K562 (cell line): ENCODE data around the gene EEF1B2. TPM values are rescaled to one million over a fixed set of nuclear protein-coding genes. Genes with fewer than 3 reads are reported as not detected.

ENCODE experiments used
- ATAC-seq: fragments of 200-7000 bp; cut with Tn5 transposase; 3 replicates; pipeline ENCODE4 v1.9.1; 2020; ENCODE audit warnings: moderate library complexity
- BruUV-seq: library from RNA; stranded (reverse); fragments of 400-500 nt; replicated peaks from 2 replicates; lab custom pipeline; 2021; lab: Mats Ljungman, UMichigan
- CTCF ChIA-PET: fragments of 300-600 bp; formaldehyde crosslinking; extraction: SDS; loops from one replicate; lab custom pipeline; 2021; ENCODE audit warnings: low intra/inter-chr PET ratio; lab: Yijun Ruan, JAX
- POLR2A ChIA-PET: fragments of 300-600, 350-650 bp; sonication (Branson Sonifier 250); formaldehyde crosslinking; extraction: SDS; loops from one replicate; lab custom pipeline; 2021; ENCODE audit warnings: antibody characterized with exemption, inconsistent platforms; lab: Yijun Ruan, JAX
- DNase-seq, 4 experiments: peaks; one replicate each; pipeline versions ENCODE4 v3.0.0 to v3.0.0-alpha.2; 2011 to 2018; ENCODE audit warnings: low spot score in 3 of 4, mixed read lengths in 3 of 4; ENCODE audit errors: extremely low read depth in 1 of 4
- FAIRE-seq: peaks from 2 replicates; lab custom pipeline; 2011; peaks lifted over from hg19 to GRCh38; lab: Jason Lieb, UNC
- H2AFZ ChIP-seq: 2 replicates; pipeline ENCODE4 v1.6.0; 2011; ENCODE audit warnings: low read depth, low read length, control low read depth, inconsistent platforms
- H3K27ac ChIP-seq: fragments of 200-600 bp; 3 replicates; pipeline ENCODE4 v1.8.0; 2011; ENCODE audit warnings: low read depth, mild to moderate bottlenecking, control low read depth, inconsistent platforms, low read length, moderate library complexity, mixed read lengths; ENCODE audit errors: extremely low read depth
- H3K27me3 ChIP-seq, 2 experiments: fragments of 300-600 bp in 1 of 2; 2 replicates in 1 of 2; 3 replicates in 1 of 2; pipeline versions ENCODE4 v1.6.0 to v1.8.0; 2011; ENCODE audit warnings: inconsistent platforms in 2 of 2, low read length in 2 of 2, mild to moderate bottlenecking in 1 of 2, mixed read lengths in 1 of 2, moderate library complexity in 1 of 2; ENCODE audit not compliant: control insufficient read depth in 2 of 2, insufficient read depth in 2 of 2
- H3K36me3 ChIP-seq: fragments of 300-600 bp; 3 replicates; pipeline ENCODE4 v1.8.0; 2011; ENCODE audit warnings: mild to moderate bottlenecking, low read length, inconsistent platforms; ENCODE audit not compliant: control insufficient read depth, insufficient read depth
- H3K4me1 ChIP-seq, 2 experiments: fragments of 200-600 bp in 1 of 2; replicated peaks in 1 of 2; 2 replicates in 1 of 2; 3 replicates in 1 of 2; pipeline versions ENCODE4 v1.5.1 to v1.8.0; 2011; ENCODE audit warnings: inconsistent platforms in 2 of 2, low read length in 2 of 2, mild to moderate bottlenecking in 1 of 2, mixed read lengths in 1 of 2, moderate library complexity in 1 of 2; ENCODE audit not compliant: control insufficient read depth in 2 of 2, insufficient read depth in 2 of 2
- H3K4me2 ChIP-seq: 2 replicates; pipeline ENCODE4 v1.6.1; 2011; ENCODE audit warnings: low read length, control low read depth, inconsistent platforms, mixed read lengths; ENCODE audit not compliant: insufficient read depth
- H3K4me3 ChIP-seq: fragments of 200-600 bp; sonication (generic), shearing (Covaris generic); 2 replicates; pipeline ENCODE4 v1.5.1; 2016; ENCODE audit warnings: control low read depth, inconsistent platforms
- H3K79me2 ChIP-seq: fragments of 200-600 bp; 3 replicates; pipeline ENCODE4 v1.8.0; 2011; ENCODE audit warnings: low read length, inconsistent platforms; ENCODE audit not compliant: control insufficient read depth, insufficient read depth
- H3K9ac ChIP-seq, 2 experiments: 2 replicates each; pipeline versions ENCODE4 v1.6.0 to v1.6.1; 2011; ENCODE audit warnings: low read depth in 2 of 2, low read length in 2 of 2, control low read depth in 1 of 2, inconsistent platforms in 1 of 2, mild to moderate bottlenecking in 1 of 2, mixed read lengths in 1 of 2; ENCODE audit not compliant: insufficient read depth in 1 of 2
- H3K9me1 ChIP-seq: one replicate; pipeline ENCODE4 v1.6.0; 2011; ENCODE audit warnings: inconsistent platforms, mild to moderate bottlenecking, low read length, moderate library complexity; ENCODE audit not compliant: control insufficient read depth, insufficient read depth
- H3K9me3 ChIP-seq: replicated peaks from 2 replicates; pipeline ENCODE4 v1.5.1; 2011; ENCODE audit warnings: low read depth, low read length, inconsistent platforms; ENCODE audit not compliant: control insufficient read depth, insufficient read depth
- H4K20me1 ChIP-seq: replicated peaks from 2 replicates; pipeline ENCODE4 v1.6.1; 2011; ENCODE audit warnings: low read length, inconsistent platforms, mixed read lengths; ENCODE audit not compliant: control insufficient read depth, insufficient read depth
- C11orf30 ChIP-seq: fragments of 450-650 bp; IDR thresholded peaks from 2 replicates; pipeline ENCODE4 v1.6.1; 2016; ENCODE audit warnings: low read depth, mild to moderate bottlenecking
- ELF4 ChIP-seq: fragments of 450-650 bp; formaldehyde crosslinking; IDR thresholded peaks from 2 replicates; pipeline ENCODE4 v1.4.0; 2022; ENCODE audit warnings: missing genetic modification characterization
- ILF3 ChIP-seq: fragments of 450-650 bp; IDR thresholded peaks from 2 replicates; pipeline ENCODE4 v1.6.1; 2018; ENCODE audit warnings: antibody characterized with exemption, mild to moderate bottlenecking, moderate library complexity, borderline replicate concordance
- MAFK ChIP-seq: IDR thresholded peaks from 2 replicates; pipeline ENCODE4 v1.6.1; 2011; ENCODE audit warnings: low read length, improper control_type of control experiment
- NR2F6 ChIP-seq: fragments of 450-650 bp; formaldehyde crosslinking; IDR thresholded peaks from 2 replicates; pipeline ENCODE4 v1.4.0; 2020; ENCODE audit warnings: mild to moderate bottlenecking
- PTRF ChIP-seq: fragments of 450-650 bp; IDR thresholded peaks from 2 replicates; pipeline ENCODE4 v1.6.1; 2016; ENCODE audit warnings: mild to moderate bottlenecking, missing genetic modification characterization, missing compliant biosample characterization
- ZNF707 ChIP-seq: fragments of 250-450 bp; sonication (Bioruptor Pico); conservative IDR thresholded peaks from 2 replicates; pipeline ENCODE4 v1.8.0; 2022; ENCODE audit warnings: inconsistent platforms, mild to moderate bottlenecking, moderate library complexity
- WGBS: fragments of 100-300 bp; shearing (Covaris generic); methylation state at CpG from one replicate; pipeline ENCODE4 v1.1.6; 2016; ENCODE audit warnings: low coverage, mixed read lengths; ENCODE audit not compliant: insufficient coverage; ENCODE audit errors: missing lambda C conversion rate; 5-methylcytosine and 5-hydroxymethylcytosine counted together
- in situ Hi-C: fragments of 300-500 bp; cut with MboI; formaldehyde crosslinking; loops from 4 replicates; pipeline ENCODE4 v1.15.0; 2018; ENCODE audit warnings: inconsistent platforms, mixed read lengths
- intact Hi-C: fragments of 100-400 bp; cut with micrococcal nuclease; formaldehyde crosslinking; loops from 2 replicates; pipeline ENCODE4 v1.14.2; 2022
- polyA plus RNA-seq, 8 experiments: library from polyadenylated mRNA; depleted of rRNA in 4 of 8; stranded (reverse) in 5 of 8; unstranded in 3 of 8; fragments of >200 nt; fragmentation: Nextera tagmentation in 2 of 8; fragmentation: Illumina TruSeq in 1 of 8; extraction: Ambion mirVana in 2 of 8; extraction: Trizol in 1 of 8; gene quantifications; 2 replicates each; pipeline versions ENCODE4 v1.2.1 to v1.2.3, GENCODE V29; 2011 to 2014; ENCODE audit warnings: inconsistent platforms in 1 of 8, missing spikeins in 1 of 8
- total RNA-seq, 7 experiments: library from RNA; depleted of rRNA in 6 of 7; stranded (reverse); fragments of >200 nt in 6 of 7; fragmentation: Illumina TruSeq in 2 of 7; extraction: Trizol in 2 of 7; gene quantifications; 2 replicates each; pipeline versions ENCODE4 v1.2.1 to v1.2.3, GENCODE V29; 2011 to 2021; ENCODE audit warnings: low replicate concordance in 1 of 7
- TF ChIP-seq, protein P1 (sequence below): fragments of 250-450 bp; sonication (Bioruptor Pico); IDR thresholded peaks from 2 replicates; pipeline ENCODE4 v1.5.0; 2021
- TF ChIP-seq, protein P2 (sequence below): fragments of 450-650 bp; IDR thresholded peaks from 2 replicates; pipeline ENCODE4 v1.6.1; 2016; ENCODE audit warnings: low read depth, mild to moderate bottlenecking, moderate library complexity
- TF ChIP-seq, protein P3 (sequence below): sonication (generic); formaldehyde crosslinking; IDR thresholded peaks from 2 replicates; pipeline ENCODE4 v1.8.0; 2023; ENCODE audit warnings: mild to moderate bottlenecking, missing genetic modification reagents

The EEF1B2 gene
- total and polyA plus RNA-seq, 9 of the 15 experiments (the other 6 are each of a cell fraction or from before 2014, with no cell fraction given): 522 to 1,148 (median 893) TPM

DNA sequence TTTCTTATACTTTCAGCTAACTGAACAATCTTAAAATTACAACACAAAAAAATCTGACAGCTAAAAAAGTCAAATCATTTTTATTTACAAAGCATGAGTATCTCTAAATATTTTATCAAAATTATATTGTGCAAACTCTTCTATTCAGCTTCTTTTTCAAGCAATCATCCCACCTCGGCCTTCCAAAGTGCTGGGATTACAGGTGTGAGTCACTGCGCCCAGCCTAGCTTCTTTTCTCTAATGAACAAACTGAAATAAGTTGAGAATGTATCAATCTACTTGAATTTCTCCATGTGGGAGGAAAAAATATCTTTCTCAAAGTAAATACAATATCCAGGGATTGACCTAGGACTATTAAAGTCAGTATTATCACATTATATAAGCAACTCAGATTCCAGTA, 15.3 kb upstream of the EEF1B2 start:
- H3K9me1 ChIP-seq: no peaks in the 10 kb centered on the region
- WGBS: 100% methylated on average over 1 of the region's 2 CpGs
- no peaks in the 10 kb centered on the region for H3K79me2 ChIP-seq
- H3K4me1 ChIP-seq: no peaks in the 10 kb centered on the region
- ATAC-seq (no peak), DNase-seq (no peak), FAIRE-seq (no peak)
- no peaks in the 10 kb centered on the region for H4K20me1 ChIP-seq
- in situ Hi-C loops: no loop called here
- intact Hi-C loops: no loop called here
- H3K36me3 ChIP-seq: peaks cover 85% of the 10 kb centered on the region
- H3K9me3 ChIP-seq: no peaks in the 10 kb centered on the region
- TF ChIP-seq PTRF (tag): no peak
- H3K27me3 ChIP-seq: no peaks in the 10 kb centered on the region
- H2AFZ ChIP-seq: no peak overlapping the region
- no peak overlapping the region for H3K9ac ChIP-seq
- ChIA-PET CTCF (no interaction called here), POLR2A (interaction anchor here (1.0 kb wide), 1 partner anchor 15 kb away, joined by 3 read pairs; the partner anchor contains the start of genes EEF1B2 and NDUFS1)
- no peak overlapping the region for H3K27ac ChIP-seq
- H3K4me2 ChIP-seq: no peak overlapping the region
- no peak overlapping the region for H3K4me3 ChIP-seq
- BruUV-seq: no TSS peak

DNA sequence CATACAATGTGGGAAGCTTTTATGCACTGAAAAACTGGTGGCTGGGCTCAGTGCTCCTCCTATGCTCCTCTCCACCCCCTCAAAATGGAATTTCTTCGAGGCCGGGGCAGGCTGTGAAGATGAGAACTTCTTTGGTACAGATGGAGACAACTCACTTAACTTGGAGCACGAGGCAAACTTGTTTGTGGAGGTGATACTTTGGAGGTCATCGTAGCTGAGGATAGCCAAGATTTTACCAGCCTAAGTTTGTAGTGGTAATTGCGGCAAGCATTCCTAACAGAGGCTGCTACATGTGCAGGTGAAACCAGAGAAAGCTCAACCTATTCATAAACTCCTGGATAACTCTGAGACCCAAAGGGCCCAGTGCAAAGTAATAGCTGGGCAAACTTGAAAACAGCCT, 14.0 kb upstream of the EEF1B2 start:
- 97% methylated on average over 3 of the region's 5 CpGs for WGBS
- Histone ChIP-seq H3K9me1 (no peaks in the 10 kb centered on the region), H3K9ac (no peak overlapping the region), H3K27ac (no peak overlapping the region), H3K4me2 (no peak overlapping the region), H3K79me2 (no peaks in the 10 kb centered on the region; the same call in 2 of the 3 replicates), H4K20me1 (no peaks in the 10 kb centered on the region), H3K4me3 (no peak overlapping the region), H3K9me3 (no peaks in the 10 kb centered on the region), H2AFZ (no peak overlapping the region), H3K36me3 (peaks cover 87% of the 10 kb centered on the region), H3K4me1 (no peaks in the 10 kb centered on the region), H3K27me3 (no peaks in the 10 kb centered on the region)
- intact Hi-C loops (no loop called here), in situ Hi-C loops (no loop called here)
- BruUV-seq: no TSS peak
- ATAC-seq (no peak), FAIRE-seq (no peak), DNase-seq (no peak)
- ChIA-PET POLR2A (no interaction called here), CTCF (no interaction called here)
- TF ChIP-seq, protein P1, sequence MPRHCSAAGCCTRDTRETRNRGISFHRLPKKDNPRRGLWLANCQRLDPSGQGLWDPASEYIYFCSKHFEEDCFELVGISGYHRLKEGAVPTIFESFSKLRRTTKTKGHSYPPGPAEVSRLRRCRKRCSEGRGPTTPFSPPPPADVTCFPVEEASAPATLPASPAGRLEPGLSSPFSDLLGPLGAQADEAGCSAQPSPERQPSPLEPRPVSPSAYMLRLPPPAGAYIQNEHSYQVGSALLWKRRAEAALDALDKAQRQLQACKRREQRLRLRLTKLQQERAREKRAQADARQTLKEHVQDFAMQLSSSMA (CRISPR knock-in tag): no peak
- TF ChIP-seq ILF3: no peak
- TF ChIP-seq ZNF707 (CRISPR knock-in tag): no peak
- no peak for TF ChIP-seq MAFK
- TF ChIP-seq NR2F6: no peak
- TF ChIP-seq, protein P2, sequence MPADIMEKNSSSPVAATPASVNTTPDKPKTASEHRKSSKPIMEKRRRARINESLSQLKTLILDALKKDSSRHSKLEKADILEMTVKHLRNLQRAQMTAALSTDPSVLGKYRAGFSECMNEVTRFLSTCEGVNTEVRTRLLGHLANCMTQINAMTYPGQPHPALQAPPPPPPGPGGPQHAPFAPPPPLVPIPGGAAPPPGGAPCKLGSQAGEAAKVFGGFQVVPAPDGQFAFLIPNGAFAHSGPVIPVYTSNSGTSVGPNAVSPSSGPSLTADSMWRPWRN: no peak
- TF ChIP-seq ELF4 (CRISPR knock-in tag): no peak
- TF ChIP-seq, protein P3, sequence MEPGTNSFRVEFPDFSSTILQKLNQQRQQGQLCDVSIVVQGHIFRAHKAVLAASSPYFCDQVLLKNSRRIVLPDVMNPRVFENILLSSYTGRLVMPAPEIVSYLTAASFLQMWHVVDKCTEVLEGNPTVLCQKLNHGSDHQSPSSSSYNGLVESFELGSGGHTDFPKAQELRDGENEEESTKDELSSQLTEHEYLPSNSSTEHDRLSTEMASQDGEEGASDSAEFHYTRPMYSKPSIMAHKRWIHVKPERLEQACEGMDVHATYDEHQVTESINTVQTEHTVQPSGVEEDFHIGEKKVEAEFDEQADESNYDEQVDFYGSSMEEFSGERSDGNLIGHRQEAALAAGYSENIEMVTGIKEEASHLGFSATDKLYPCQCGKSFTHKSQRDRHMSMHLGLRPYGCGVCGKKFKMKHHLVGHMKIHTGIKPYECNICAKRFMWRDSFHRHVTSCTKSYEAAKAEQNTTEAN (CRISPR knock-in tag): no peak
- no peak for TF ChIP-seq C11orf30
